ENCODE results near the gene ZNF208. TPM values are rescaled to one million over a fixed set of nuclear protein-coding genes. Genes with fewer than 3 reads are reported as not detected.
A peak's percentile ranks its signal among the peaks of the same experiment; 100 is the strongest.
"Not testable (repeated sequence)": the region's sequence is repeated elsewhere in the genome, so short reads cannot be mapped to it uniquely, and the experiment has no call there.

ZNF208 gene
- total RNA-seq = 10 to 100 TPM in 1 of 6 donors, 1 to 10 TPM in 4, under 1 TPM in 1; 0.91 to 10.6 (median 4.2) TPM

DNA sequence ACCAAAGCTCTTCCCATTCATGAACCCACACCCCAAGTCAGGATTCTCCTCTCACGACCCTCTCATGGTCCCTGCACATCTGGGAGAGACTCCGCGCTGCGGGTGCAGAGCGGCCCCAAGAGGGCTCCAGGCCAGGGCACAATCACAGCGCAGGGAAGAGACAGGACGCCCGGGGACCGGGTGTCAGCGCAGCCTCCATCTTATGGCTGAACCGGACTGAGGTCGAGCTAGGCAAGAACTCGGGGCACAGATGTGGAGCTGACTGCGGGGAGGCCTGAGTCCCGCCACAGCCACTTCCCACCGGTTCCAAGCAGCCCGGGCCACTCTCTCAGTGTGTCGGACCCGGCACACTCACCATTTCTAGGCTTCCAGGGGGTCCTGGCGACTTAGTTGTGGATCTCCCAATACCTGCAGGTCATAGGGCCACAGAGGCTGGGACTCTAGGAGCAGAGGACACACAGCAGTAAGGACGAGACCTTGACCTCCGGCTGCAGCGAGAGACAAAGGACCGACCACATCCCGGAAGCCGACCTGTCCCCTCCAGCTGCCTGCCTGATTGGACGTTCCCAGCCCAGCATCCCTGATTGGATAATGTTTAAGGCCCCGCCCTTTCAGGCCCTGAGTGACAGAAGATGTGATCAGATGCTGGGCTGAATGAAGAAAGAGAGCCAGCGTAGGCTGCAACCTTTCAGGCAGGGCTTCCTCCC is at the start of gene ZNF208:
ZNF208 (minus strand) TSS at position 507 of the 707 bp plus-strand sequence; CDS start at position 358, 149 bp downstream.
- TF ChIP-seq POLR2A (IDR thresholded peaks at IDR 0.05) = peak in 1 of 4 donors; percentile 20
- TF ChIP-seq POLR2AphosphoS5 (IDR thresholded peaks at IDR 0.05) = peak in 1 of 2 donors; percentile 53
- ATAC-seq (ENCODE audit: low FRiP score in 2 of 2) (peak in 1 of 2 donors; percentile 95), DNase-seq (peak; percentile 62)
- Histone ChIP-seq H3K4me3 (peak within 1 kb of the TSS in 3 of 4 donors; percentile 33 to 50 (median 39)), H3K9me3 (peaks cover 0 to 15% (median 3%) of the 10 kb centered on the region in 4 donors), H3K27ac (peak within 1 kb of the TSS in 2 of 4 donors; percentile 30 to 73)
- not testable (repeated sequence) for H3K36me3 ChIP-seq, H3K27me3 ChIP-seq, H3K4me1 ChIP-seq
- 10 to 18% methylated on average over 7 to 26 of the region's 29 CpGs for WGBS, 2 donors

DNA sequence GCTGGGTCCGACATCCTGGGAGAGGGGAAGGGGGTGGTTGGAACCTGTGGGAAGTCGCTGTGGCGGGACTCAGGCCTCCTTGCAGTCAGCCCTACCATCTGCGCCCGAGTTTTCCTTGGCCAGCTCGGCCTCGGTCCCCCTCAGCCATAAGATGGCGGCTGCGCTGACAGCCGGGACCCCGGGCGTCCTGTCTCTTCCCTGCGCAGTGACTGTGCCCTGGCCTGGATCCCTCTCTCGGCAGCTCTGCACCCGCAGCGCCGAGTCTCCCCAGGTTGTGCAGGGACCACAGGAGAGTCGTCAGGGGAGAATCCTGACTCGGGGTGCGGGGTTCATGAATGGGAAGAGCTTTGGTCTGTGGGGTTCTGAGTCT is 41.9 kb upstream of the ZNF208 start:
- H3K4me1 ChIP-seq = peaks cover 0 to 19% (median 0%) of the 10 kb centered on the region in 4 donors
- H3K27me3 ChIP-seq = no peaks in the 10 kb centered on the region
- no peaks in the 10 kb centered on the region for H3K9me3 ChIP-seq
- peak overlapping the region; percentile 23 to 68 (median 62) for H3K4me3 ChIP-seq
- TF ChIP-seq POLR2AphosphoS5 (IDR thresholded peaks at IDR 0.05) = no peak
- TF ChIP-seq, protein P1, sequence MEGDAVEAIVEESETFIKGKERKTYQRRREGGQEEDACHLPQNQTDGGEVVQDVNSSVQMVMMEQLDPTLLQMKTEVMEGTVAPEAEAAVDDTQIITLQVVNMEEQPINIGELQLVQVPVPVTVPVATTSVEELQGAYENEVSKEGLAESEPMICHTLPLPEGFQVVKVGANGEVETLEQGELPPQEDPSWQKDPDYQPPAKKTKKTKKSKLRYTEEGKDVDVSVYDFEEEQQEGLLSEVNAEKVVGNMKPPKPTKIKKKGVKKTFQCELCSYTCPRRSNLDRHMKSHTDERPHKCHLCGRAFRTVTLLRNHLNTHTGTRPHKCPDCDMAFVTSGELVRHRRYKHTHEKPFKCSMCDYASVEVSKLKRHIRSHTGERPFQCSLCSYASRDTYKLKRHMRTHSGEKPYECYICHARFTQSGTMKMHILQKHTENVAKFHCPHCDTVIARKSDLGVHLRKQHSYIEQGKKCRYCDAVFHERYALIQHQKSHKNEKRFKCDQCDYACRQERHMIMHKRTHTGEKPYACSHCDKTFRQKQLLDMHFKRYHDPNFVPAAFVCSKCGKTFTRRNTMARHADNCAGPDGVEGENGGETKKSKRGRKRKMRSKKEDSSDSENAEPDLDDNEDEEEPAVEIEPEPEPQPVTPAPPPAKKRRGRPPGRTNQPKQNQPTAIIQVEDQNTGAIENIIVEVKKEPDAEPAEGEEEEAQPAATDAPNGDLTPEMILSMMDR (IDR thresholded peaks at IDR 0.05) = no peak
- no peak for TF ChIP-seq POLR2A (IDR thresholded peaks at IDR 0.05)
- TF ChIP-seq EP300 (IDR thresholded peaks at IDR 0.05) = no peak
- DNase-seq (peak; percentile 26 to 70), ATAC-seq (ENCODE audit: low FRiP score in 2 of 2) (peak; percentile 34 to 69)
- no peaks in the 10 kb centered on the region for H3K36me3 ChIP-seq
- peak overlapping the region in 3 of 4 donors; percentile 24 to 82 (median 43) for H3K27ac ChIP-seq
- 6 to 16% methylated on average over 7 to 13 of the region's 20 CpGs for WGBS, 2 donors

DNA sequence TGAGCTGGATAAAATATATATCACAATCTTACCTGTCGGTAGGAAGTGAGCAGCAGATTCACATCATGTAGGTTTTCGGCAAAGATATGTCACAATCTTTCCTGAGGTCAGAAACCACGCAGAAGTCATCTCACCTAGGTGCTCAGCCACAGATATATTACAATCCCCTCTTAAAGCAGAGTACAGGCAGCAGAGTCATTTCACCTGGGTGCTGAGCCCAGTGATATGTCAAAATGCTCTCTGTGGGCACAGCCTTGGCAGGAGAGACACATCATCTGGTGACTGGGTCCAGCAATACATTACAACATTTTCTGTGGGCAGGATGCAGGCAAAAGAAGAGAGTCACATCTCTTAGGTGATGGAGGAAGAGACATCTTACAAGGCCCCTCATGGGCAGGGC is 30.4 kb upstream of the ZNF208 start:
- WGBS, 2 donors = 50 to 77% methylated on average over 3 of the region's 3 CpGs
- H3K27ac ChIP-seq; H3K9me3 ChIP-seq; H3K4me3 ChIP-seq; H3K27me3 ChIP-seq; H3K36me3 ChIP-seq; DNase-seq; ATAC-seq (ENCODE audit: low FRiP score in 2 of 2); H3K4me1 ChIP-seq: not testable (repeated sequence)

DNA sequence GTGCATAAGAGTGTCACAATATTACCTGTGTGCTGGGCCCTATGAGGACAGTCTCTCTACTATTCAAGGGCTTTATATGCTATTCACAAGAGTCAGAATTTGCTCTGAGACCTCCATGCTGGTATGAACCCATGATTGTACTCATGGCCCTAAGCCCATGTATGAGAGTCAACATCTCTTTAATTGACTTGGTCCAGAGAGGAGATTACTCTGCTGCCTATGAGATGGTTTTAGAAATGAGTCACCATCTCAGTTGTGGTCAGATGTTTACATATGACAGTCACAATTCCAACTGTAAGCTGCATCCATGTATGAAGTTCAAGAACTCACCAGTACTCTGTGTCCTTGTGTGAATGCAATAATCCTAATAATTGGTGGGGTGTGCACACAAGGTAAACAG is 19.9 kb upstream of the ZNF208 start:
- no peak for ATAC-seq (ENCODE audit: low FRiP score in 2 of 2)
- no peak overlapping the region for H3K27ac ChIP-seq
- no peaks in the 10 kb centered on the region for H3K9me3 ChIP-seq

GRCh38 chr19:22026687-22027086 is 15.9 kb upstream of the ZNF208 start:
- ATAC-seq (ENCODE audit: low FRiP score in 2 of 2) = no peak
- no peaks in the 10 kb centered on the region for H3K27me3 ChIP-seq
- no peaks in the 10 kb centered on the region for H3K36me3 ChIP-seq
- no peak overlapping the region for H3K4me3 ChIP-seq
- no peak overlapping the region for H3K27ac ChIP-seq
- TF ChIP-seq POLR2AphosphoS5 (IDR thresholded peaks at IDR 0.05) = no peak
- no peak for TF ChIP-seq POLR2A (IDR thresholded peaks at IDR 0.05)
- TF ChIP-seq EP300 (IDR thresholded peaks at IDR 0.05) = no peak
- TF ChIP-seq, protein P1 (IDR thresholded peaks at IDR 0.05) = no peak
- H3K4me1 ChIP-seq = no peaks in the 10 kb centered on the region
- no peak for DNase-seq
- H3K9me3 ChIP-seq = no peaks in the 10 kb centered on the region

More for the DNA sequence above, 19.9 kb upstream of the ZNF208 start:
- H3K36me3 ChIP-seq = no peaks in the 10 kb centered on the region
- H3K4me3 ChIP-seq = no peak overlapping the region
- TF ChIP-seq EP300 (IDR thresholded peaks at IDR 0.05) (no peak), POLR2AphosphoS5 (IDR thresholded peaks at IDR 0.05) (no peak), POLR2A (IDR thresholded peaks at IDR 0.05) (no peak)
- TF ChIP-seq, protein P1 (IDR thresholded peaks at IDR 0.05) = no peak
- DNase-seq = no peak
- H3K27me3 ChIP-seq = no peaks in the 10 kb centered on the region
- H3K4me1 ChIP-seq = no peaks in the 10 kb centered on the region

GRCh38 chr19:22025539-22025938 is 14.8 kb upstream of the ZNF208 start:
- H3K4me1 ChIP-seq; DNase-seq; H3K9me3 ChIP-seq; ATAC-seq (ENCODE audit: low FRiP score in 2 of 2); H3K27me3 ChIP-seq; H3K27ac ChIP-seq; H3K36me3 ChIP-seq; H3K4me3 ChIP-seq: not testable (repeated sequence)
- 97 to 100% methylated on average over 1 of the region's 1 CpG for WGBS, 2 donors

Data from upper lobe of left lung (tissue), 6 donors.